ENCODE measurements around the gene ANKRD29. TPM values are rescaled to one million over a fixed set of nuclear protein-coding genes. Genes with fewer than 3 reads are reported as not detected.

Gene ANKRD29
- total and polyA plus RNA-seq, 9 of the 15 experiments (the other 6 are each of a cell fraction or from before 2014, with no cell fraction given), result 0.36 TPM; not detected in 8

GRCh38 chr18:23617412-23618014, 45.2 kb downstream of the ANKRD29 start:
- no peak overlapping the region for H3K9ac ChIP-seq (ENCODE audit: insufficient read depth in 1 of 2, low read depth in 2 of 2, low read length in 2 of 2)
- in situ Hi-C loops (cut with MboI) (no loop called here), intact Hi-C loops (cut with micrococcal nuclease) (no loop called here)
- no peaks in the 10 kb centered on the region for H3K36me3 ChIP-seq (ENCODE audit: control insufficient read depth, insufficient read depth, low read length)
- H3K9me3 ChIP-seq (replicated peaks; ENCODE audit: control insufficient read depth, insufficient read depth, low read depth, low read length), result no peaks in the 10 kb centered on the region
- no peak overlapping the region for H2AFZ ChIP-seq (ENCODE audit: low read depth, low read length)
- H3K27ac ChIP-seq (ENCODE audit: extremely low read depth, low read depth, low read length), result no peak overlapping the region
- H3K27me3 ChIP-seq (ENCODE audit: control insufficient read depth in 2 of 2, insufficient read depth in 2 of 2, low read length in 2 of 2), result peaks cover 29 to 32% of the 10 kb centered on the region in 2 experiments
- peaks cover 3% of the 10 kb centered on the region for H3K9me1 ChIP-seq (ENCODE audit: control insufficient read depth, insufficient read depth, low read length)
- POLR2A ChIA-PET, result no interaction called here
- BruUV-seq (replicated peaks), result no TSS peak
- DNase-seq (ENCODE audit: extremely low read depth in 1 of 4, low spot score in 3 of 4), result no peak
- H3K4me2 ChIP-seq (ENCODE audit: insufficient read depth, low read length), result no peak overlapping the region
- CTCF ChIA-PET (ENCODE audit: low intra/inter-chr PET ratio), result interaction anchor here (0.6 kb wide), 1 partner anchor 11 kb away, joined by 3 read pairs; no protein-coding TSS in a partner anchor
- H4K20me1 ChIP-seq (replicated peaks; ENCODE audit: control insufficient read depth, insufficient read depth, low read length), result peaks cover 4% of the 10 kb centered on the region; the same call in 1 of the 2 replicates
- FAIRE-seq, result no peak
- TF ChIP-seq MECOM (CRISPR knock-in tag; IDR thresholded peaks at IDR 0.05), result no peak
- TF ChIP-seq KLF6 (CRISPR knock-in tag; IDR thresholded peaks at IDR 0.05; ENCODE audit: borderline replicate concordance), result no peak
- no peak overlapping the region for H3K4me3 ChIP-seq
- WGBS (ENCODE audit: insufficient coverage, low coverage, missing lambda C conversion rate), result 2% methylated on average over 4 of the region's 4 CpGs
- H3K79me2 ChIP-seq (ENCODE audit: control insufficient read depth, insufficient read depth, low read length), result no peaks in the 10 kb centered on the region
- ATAC-seq, result no peak
- H3K4me1 ChIP-seq (replicated peaks in 1 of 2; ENCODE audit: control insufficient read depth in 2 of 2, insufficient read depth in 2 of 2, low read length in 2 of 2), result peaks cover 0 to 8% of the 10 kb centered on the region in 2 experiments; a peak in 2 of 5 replicates

GRCh38 chr18:23616258-23616657, 46.5 kb downstream of the ANKRD29 start:
- Histone ChIP-seq H3K27me3 (ENCODE audit: control insufficient read depth in 2 of 2, insufficient read depth in 2 of 2, low read length in 2 of 2) (peaks cover 36 to 39% of the 10 kb centered on the region in 2 experiments), H3K36me3 (ENCODE audit: control insufficient read depth, insufficient read depth, low read length) (no peaks in the 10 kb centered on the region), H3K4me2 (ENCODE audit: insufficient read depth, low read length) (no peak overlapping the region), H3K9me1 (ENCODE audit: control insufficient read depth, insufficient read depth, low read length) (peaks cover 3% of the 10 kb centered on the region), H2AFZ (ENCODE audit: low read depth, low read length) (no peak overlapping the region), H3K9me3 (replicated peaks; ENCODE audit: control insufficient read depth, insufficient read depth, low read depth, low read length) (no peaks in the 10 kb centered on the region), H4K20me1 (replicated peaks; ENCODE audit: control insufficient read depth, insufficient read depth, low read length) (peaks cover 4% of the 10 kb centered on the region; the same call in 1 of the 2 replicates), H3K4me1 (replicated peaks in 1 of 2; ENCODE audit: control insufficient read depth in 2 of 2, insufficient read depth in 2 of 2, low read length in 2 of 2) (peaks cover 0 to 8% of the 10 kb centered on the region in 2 experiments; a peak in 2 of 5 replicates), H3K27ac (ENCODE audit: extremely low read depth, low read depth, low read length) (no peak overlapping the region), H3K9ac (ENCODE audit: insufficient read depth in 1 of 2, low read depth in 2 of 2, low read length in 2 of 2) (no peak overlapping the region), H3K79me2 (ENCODE audit: control insufficient read depth, insufficient read depth, low read length) (no peaks in the 10 kb centered on the region), H3K4me3 (no peak overlapping the region)
- WGBS (ENCODE audit: insufficient coverage, low coverage, missing lambda C conversion rate), result 7% methylated on average over 2 of the region's 2 CpGs
- FAIRE-seq, result no peak
- in situ Hi-C loops (cut with MboI), result no loop called here
- no TSS peak for BruUV-seq (replicated peaks)
- no peak for ATAC-seq
- DNase-seq (ENCODE audit: extremely low read depth in 1 of 4, low spot score in 3 of 4), result no peak
- TF ChIP-seq XRCC3 (IDR thresholded peaks at IDR 0.05) (no peak), ZNF76 (CRISPR knock-in tag; IDR thresholded peaks at IDR 0.05; ENCODE audit: borderline replicate concordance) (no peak), DIDO1 (tag; IDR thresholded peaks at IDR 0.05; ENCODE audit: low read depth) (no peak), RFX7 (CRISPR knock-in tag; IDR thresholded peaks at IDR 0.05) (no peak), HDAC6 (IDR thresholded peaks at IDR 0.05; ENCODE audit: low read depth, low read length) (no peak), NR0B1 (IDR thresholded peaks at IDR 0.05; ENCODE audit: partially characterized antibody) (no peak), BRD9 (IDR thresholded peaks at IDR 0.05; ENCODE audit: low read depth, partially characterized antibody) (no peak), FOXA3 (CRISPR knock-in tag; conservative IDR thresholded peaks at IDR 0.05 in 1 of 2, IDR thresholded peaks at IDR 0.05 in 1 of 2) (no peak), CREM (IDR thresholded peaks at IDR 0.05; ENCODE audit: low read depth) (no peak), ZNF121 (CRISPR knock-in tag; conservative IDR thresholded peaks at IDR 0.05) (no peak), SMAD2 (IDR thresholded peaks at IDR 0.05; ENCODE audit: low read depth, low read length) (no peak), SMAD4 (CRISPR knock-in tag; conservative IDR thresholded peaks at IDR 0.05) (no peak), NCOA1 (IDR thresholded peaks at IDR 0.05; ENCODE audit: low read depth) (no peak)
- ChIA-PET POLR2A (no interaction called here), CTCF (ENCODE audit: low intra/inter-chr PET ratio) (no interaction called here)
- intact Hi-C loops (cut with micrococcal nuclease), result no loop called here
